GM18907 (cell line): Measurements from ENCODE around the gene ANKRD11.
"Not testable (repeated sequence)": the region's sequence is repeated elsewhere in the genome, so short reads cannot be mapped to it uniquely, and the experiment has no call there.

Experiments
- ATAC-seq: cut with Tn5 transposase; IDR thresholded peaks from one replicate; pipeline ENCODE4 v1.9.1; 2021; ENCODE audit warnings: mild to moderate bottlenecking, moderate library complexity; ENCODE audit not compliant: unreplicated experiment

ANKRD11 gene

GRCh38 chr16:89434490-89434889, 55.9 kb downstream of the ANKRD11 start:
- ATAC-seq, result no peak

GRCh38 chr16:89433363-89433984, 56.9 kb downstream of the ANKRD11 start:
- ATAC-seq, result not testable (repeated sequence)

GRCh38 chr16:89431630-89432029, 58.7 kb downstream of the ANKRD11 start:
- ATAC-seq, result no peak

GRCh38 chr16:89431158-89431584, 59.2 kb downstream of the ANKRD11 start:
- no peak for ATAC-seq

- ATAC-seq, result no peak
Measured at GRCh38 chr16:89430436-89431157, 59.8 kb downstream of the ANKRD11 start.

GRCh38 chr16:89428605-89429004, 61.8 kb downstream of the ANKRD11 start:
- ATAC-seq, result not testable (repeated sequence)

GRCh38 chr16:89426736-89427530, 63.4 kb downstream of the ANKRD11 start:
- no peak for ATAC-seq

GRCh38 chr16:89425523-89425922, 64.8 kb downstream of the ANKRD11 start:
- ATAC-seq, result no peak

- no peak for ATAC-seq
Measured at GRCh38 chr16:89423681-89424260, 66.6 kb downstream of the ANKRD11 start.

GRCh38 chr16:89422905-89423630, 67.3 kb downstream of the ANKRD11 start:
- peak; percentile 75 for ATAC-seq

GRCh38 chr16:89422527-89422904, 67.8 kb downstream of the ANKRD11 start:
- ATAC-seq, result peak; percentile 67

GRCh38 chr16:89421300-89421699, 69.1 kb downstream of the ANKRD11 start:
- ATAC-seq, result not testable (repeated sequence)

- ATAC-seq, result no peak
Measured at GRCh38 chr16:89420204-89420603, 70.2 kb downstream of the ANKRD11 start.

GRCh38 chr16:89418352-89418751, 72.0 kb downstream of the ANKRD11 start:
- ATAC-seq, result no peak

- no peak for ATAC-seq
Measured at GRCh38 chr16:89417352-89417751, 73.0 kb downstream of the ANKRD11 start.

- ATAC-seq, result no peak
Measured at GRCh38 chr16:89413811-89414585, 76.4 kb downstream of the ANKRD11 start.

- no peak for ATAC-seq
Measured at GRCh38 chr16:89412811-89413210, 77.5 kb downstream of the ANKRD11 start.

- no peak for ATAC-seq
Measured at GRCh38 chr16:89411335-89411850, 79.0 kb downstream of the ANKRD11 start.

GRCh38 chr16:89410794-89411309, 79.5 kb downstream of the ANKRD11 start:
- no peak for ATAC-seq
